Lung (tissue), 12 donors: ENCODE results near the gene BORCS5. TPM values are rescaled to one million over a fixed set of nuclear protein-coding genes. Genes with fewer than 3 reads are reported as not detected.

Experiments
- ATAC-seq: fragments of 200-7000 bp; cut with Tn5 transposase; one replicate; pipeline ENCODE4 v1.9.1; 2020; ENCODE audit warnings: moderate number of reproducible peaks; ENCODE audit not compliant: insufficient read depth, low FRiP score
- DNase-seq, 3 donors: peaks; one replicate each; pipeline ENCODE4 v3.0.0-alpha.2; 2013 to 2017
- H3K27ac ChIP-seq, 2 donors: one replicate each; pipeline ENCODE4 v1.5.1; 2013; ENCODE audit warnings: mild to moderate bottlenecking in 2 of 2, moderate library complexity in 2 of 2, control low read depth in 1 of 2, inconsistent platforms in 1 of 2, low read depth in 1 of 2, low read length in 1 of 2
- H3K27me3 ChIP-seq, 3 donors: one replicate each; pipeline ENCODE4 v1.5.1; 2013; ENCODE audit warnings: low read length in 2 of 3; ENCODE audit not compliant: control insufficient read depth in 3 of 3, insufficient read depth in 3 of 3
- H3K36me3 ChIP-seq, 4 donors: one replicate each; pipeline ENCODE4 v1.5.1; 2013; ENCODE audit warnings: low read length in 4 of 4, mild to moderate bottlenecking in 1 of 4, moderate library complexity in 1 of 4; ENCODE audit not compliant: control insufficient read depth in 4 of 4, insufficient read depth in 4 of 4
- H3K4me1 ChIP-seq, 5 donors: one replicate each; pipeline ENCODE4 v1.5.1; 2013; ENCODE audit warnings: low read length in 5 of 5, mild to moderate bottlenecking in 2 of 5, moderate library complexity in 1 of 5; ENCODE audit not compliant: control insufficient read depth in 5 of 5, insufficient read depth in 5 of 5
- H3K4me3 ChIP-seq: one replicate; pipeline ENCODE4 v1.5.1; 2013; ENCODE audit warnings: mild to moderate bottlenecking, control low read depth, moderate library complexity
- H3K9ac ChIP-seq, 2 donors: one replicate each; pipeline ENCODE4 v1.5.1; 2013; ENCODE audit warnings: low read length in 2 of 2, control low read depth in 1 of 2; ENCODE audit not compliant: insufficient read depth in 1 of 2
- H3K9me3 ChIP-seq, 4 donors: one replicate each; pipeline ENCODE4 v1.5.1; 2013; ENCODE audit warnings: low read length in 3 of 4, mild to moderate bottlenecking in 1 of 4, moderate library complexity in 1 of 4; ENCODE audit not compliant: control insufficient read depth in 4 of 4, insufficient read depth in 3 of 4
- WGBS, 2 donors: extraction: QIAGEN DNeasy Blood & Tissue Kit; methylation state at CpG; one replicate each; pipeline ENCODE4 v1.1.7; 2013; 5-methylcytosine and 5-hydroxymethylcytosine counted together
- polyA plus RNA-seq, 2 donors: library from polyadenylated mRNA; stranded (reverse); fragments of 200-250 nt; gene quantifications; one replicate each; pipeline ENCODE4 v1.2.1, GENCODE V29; 2013
- total RNA-seq, 2 donors: library from RNA; depleted of rRNA in 1 of 2; stranded (reverse); fragments of >200 nt in 1 of 2; gene quantifications; one replicate each; pipeline ENCODE4 v1.2.1, GENCODE V29; 2014 to 2021
- TF ChIP-seq, protein P1 (sequence below): IDR thresholded peaks from 2 replicates; pipeline ENCODE4 v1.5.1; 2012; ENCODE audit warnings: mild to moderate bottlenecking; ENCODE audit errors: control extremely low read depth, extremely low read depth
- donor health status: control.
- donor health status: control.
- donor health status: Bipolar disorder and iron deficiency.
- donor health status: healthy.
- donor health status: DM: yes; HTN: yes; CAD: no.

BORCS5 gene
- total and polyA plus RNA-seq, 4 donors = 4.7 to 26.8 (median 10.3) TPM

DNA sequence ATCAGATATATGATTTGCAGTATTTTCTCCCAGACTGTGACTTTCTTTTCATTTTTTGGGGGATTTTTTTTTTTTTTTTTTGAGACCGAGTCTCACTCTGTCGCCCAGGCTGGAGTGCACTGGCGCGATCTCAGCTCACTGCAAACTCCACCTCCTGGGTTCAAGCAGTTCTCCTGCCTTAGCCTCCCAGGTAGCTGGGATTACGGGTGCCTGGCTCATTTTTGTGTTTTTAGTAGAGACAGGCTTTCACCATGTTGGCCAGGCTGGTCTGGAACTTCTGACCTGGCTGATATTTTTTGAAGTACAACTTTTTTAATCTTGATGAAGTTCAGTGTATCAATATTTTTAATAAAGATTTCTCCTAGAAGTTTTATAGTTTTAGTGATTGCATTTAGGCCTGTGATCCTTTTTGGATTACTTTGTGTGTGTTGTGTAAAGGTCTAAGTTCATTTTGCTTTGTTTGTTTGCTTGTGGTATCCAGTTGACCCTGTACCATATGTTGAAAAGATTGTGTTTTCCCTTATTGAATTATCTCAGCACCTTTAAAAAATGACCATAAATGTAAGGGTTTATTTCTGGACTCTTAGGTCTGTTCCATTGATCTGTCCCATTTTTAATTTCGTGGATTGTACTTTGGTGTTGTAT lies 24.2 kb downstream of the BORCS5 start:
- Histone ChIP-seq H3K9me3 (peaks cover 0 to 2% (median 0%) of the 10 kb centered on the region in 4 donors), H3K27me3 (no peaks in the 10 kb centered on the region), H3K4me1 (peaks cover 0 to 12% (median 4%) of the 10 kb centered on the region in 5 donors), H3K36me3 (peaks cover 0 to 3% (median 0%) of the 10 kb centered on the region in 4 donors), H3K9ac (no peak overlapping the region), H3K4me3 (no peak overlapping the region), H3K27ac (no peak overlapping the region)
- WGBS, 2 donors = 94 to 98% methylated on average over 6 of the region's 6 CpGs
- no peak for DNase-seq
- TF ChIP-seq, protein P1, sequence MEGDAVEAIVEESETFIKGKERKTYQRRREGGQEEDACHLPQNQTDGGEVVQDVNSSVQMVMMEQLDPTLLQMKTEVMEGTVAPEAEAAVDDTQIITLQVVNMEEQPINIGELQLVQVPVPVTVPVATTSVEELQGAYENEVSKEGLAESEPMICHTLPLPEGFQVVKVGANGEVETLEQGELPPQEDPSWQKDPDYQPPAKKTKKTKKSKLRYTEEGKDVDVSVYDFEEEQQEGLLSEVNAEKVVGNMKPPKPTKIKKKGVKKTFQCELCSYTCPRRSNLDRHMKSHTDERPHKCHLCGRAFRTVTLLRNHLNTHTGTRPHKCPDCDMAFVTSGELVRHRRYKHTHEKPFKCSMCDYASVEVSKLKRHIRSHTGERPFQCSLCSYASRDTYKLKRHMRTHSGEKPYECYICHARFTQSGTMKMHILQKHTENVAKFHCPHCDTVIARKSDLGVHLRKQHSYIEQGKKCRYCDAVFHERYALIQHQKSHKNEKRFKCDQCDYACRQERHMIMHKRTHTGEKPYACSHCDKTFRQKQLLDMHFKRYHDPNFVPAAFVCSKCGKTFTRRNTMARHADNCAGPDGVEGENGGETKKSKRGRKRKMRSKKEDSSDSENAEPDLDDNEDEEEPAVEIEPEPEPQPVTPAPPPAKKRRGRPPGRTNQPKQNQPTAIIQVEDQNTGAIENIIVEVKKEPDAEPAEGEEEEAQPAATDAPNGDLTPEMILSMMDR = no peak
- ATAC-seq = no peak

DNA sequence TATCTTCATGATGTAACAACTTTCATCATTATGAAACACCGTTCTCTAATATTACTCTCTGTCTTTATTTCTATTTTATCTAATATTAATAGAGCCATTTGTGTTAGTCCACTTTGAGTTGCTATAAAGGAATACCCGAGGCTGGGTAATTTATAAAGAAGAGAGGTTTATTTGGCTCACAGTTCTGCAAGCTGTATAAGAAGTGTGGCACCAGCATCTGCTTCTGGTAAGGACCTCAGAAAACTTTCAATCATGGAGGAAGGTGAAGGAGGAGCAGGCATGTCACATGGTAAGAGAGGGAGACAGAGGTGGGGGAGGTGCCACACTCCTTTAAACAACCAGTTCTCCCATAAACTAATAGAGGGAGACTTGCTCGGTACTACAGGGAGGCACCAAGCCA lies 25.1 kb downstream of the BORCS5 start:
- 94 to 95% methylated on average over 3 of the region's 3 CpGs for WGBS, 2 donors
- Histone ChIP-seq H3K27ac (no peak overlapping the region), H3K9ac (no peak overlapping the region), H3K36me3 (peaks cover 0 to 3% (median 0%) of the 10 kb centered on the region in 4 donors), H3K27me3 (no peaks in the 10 kb centered on the region), H3K4me1 (peaks cover 0 to 12% (median 4%) of the 10 kb centered on the region in 5 donors), H3K4me3 (no peak overlapping the region), H3K9me3 (peaks cover 0 to 2% (median 0%) of the 10 kb centered on the region in 4 donors)
- DNase-seq (no peak), ATAC-seq (no peak)
- TF ChIP-seq, protein P1 = no peak

DNA sequence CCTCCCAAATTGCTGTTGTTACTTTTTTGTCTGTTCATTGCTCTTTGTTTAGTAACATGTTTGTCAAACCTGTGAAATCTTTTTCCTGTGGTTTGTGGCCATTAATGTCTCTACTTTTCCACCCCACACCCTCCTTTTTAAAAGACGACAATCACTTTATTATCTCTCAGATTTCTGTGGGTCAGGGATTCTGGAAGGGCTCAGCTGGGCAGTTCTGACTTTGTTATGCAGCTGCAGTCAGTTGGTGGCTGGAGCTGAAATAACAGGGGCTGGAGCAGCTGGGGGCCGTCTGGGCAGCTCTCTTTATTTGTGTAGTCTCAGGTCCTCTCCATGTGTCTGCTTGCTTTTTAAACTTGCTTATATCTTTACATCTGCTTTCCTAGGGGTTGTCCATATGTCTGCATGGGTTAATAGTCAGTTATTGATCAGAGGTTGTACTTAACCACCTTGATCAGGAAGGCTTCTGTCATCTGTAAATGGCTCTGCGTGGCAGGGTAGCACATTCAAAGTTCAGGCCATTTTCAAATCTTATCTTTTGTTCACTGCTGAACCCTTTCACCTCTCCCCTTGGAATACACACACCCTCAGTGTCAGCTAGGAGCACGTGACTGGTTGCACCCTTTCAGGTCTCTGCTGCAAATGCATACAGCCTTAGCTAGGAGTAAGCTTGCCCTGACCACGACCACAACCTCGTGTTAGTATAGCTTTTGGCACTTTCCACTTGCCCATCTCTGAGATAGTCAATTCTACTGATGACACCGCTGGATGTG lies 27.9 kb downstream of the BORCS5 start:
- WGBS, 2 donors = 62 to 72% methylated on average over 7 of the region's 7 CpGs
- Histone ChIP-seq H3K36me3 (peaks cover 0 to 3% (median under 1%) of the 10 kb centered on the region in 4 donors), H3K27ac (no peak overlapping the region), H3K4me1 (peaks cover 1 to 15% (median 4%) of the 10 kb centered on the region in 5 donors), H3K9ac (no peak overlapping the region), H3K4me3 (no peak overlapping the region), H3K27me3 (no peaks in the 10 kb centered on the region), H3K9me3 (peaks cover 0 to 2% (median 0%) of the 10 kb centered on the region in 4 donors)
- TF ChIP-seq, protein P1 = no peak
- ATAC-seq (no peak), DNase-seq (peak in 2 of 3 donors; percentile 30 to 35)
